Brain microvascular endothelial cell (primary cell): ENCODE results near the gene ACCSL.

Experiments used
- DNase-seq: peaks from one replicate; pipeline ENCODE4 v3.0.0-alpha.2; 2020
- H3K27ac ChIP-seq: fragments of 250-450 bp; sonication (Bioruptor Pico); 2 replicates; pipeline ENCODE4 v1.5.1; 2020; ENCODE audit warnings: mild to moderate bottlenecking, moderate library complexity
- H3K27me3 ChIP-seq: fragments of 250-450 bp; sonication (Bioruptor Pico); replicated peaks from 2 replicates; pipeline ENCODE4 v1.5.1; 2020; ENCODE audit warnings: mild to moderate bottlenecking
- H3K36me3 ChIP-seq: fragments of 250-450 bp; sonication (Bioruptor Pico); replicated peaks from 2 replicates; pipeline ENCODE4 v1.5.1; 2020; ENCODE audit warnings: mild to moderate bottlenecking
- H3K4me3 ChIP-seq: 2 replicates; pipeline ENCODE4 v1.5.1; 2011; ENCODE audit warnings: low read depth, mild to moderate bottlenecking, control low read depth, low read length, moderate library complexity
- in situ Hi-C: cut with HindIII; loops from 2 replicates; pipeline ENCODE4 v1.10.0; 2017; ENCODE audit warnings: low sequenced_read_pairs, low pct_ligation_motif_present
- TF ChIP-seq, protein P1 (sequence below): IDR thresholded peaks from 2 replicates; pipeline ENCODE4 v1.5.1; 2011; ENCODE audit warnings: low read depth, mild to moderate bottlenecking, moderate library complexity, low read length, control low read depth, inconsistent platforms; ENCODE audit errors: missing control alignments

ACCSL gene

DNA sequence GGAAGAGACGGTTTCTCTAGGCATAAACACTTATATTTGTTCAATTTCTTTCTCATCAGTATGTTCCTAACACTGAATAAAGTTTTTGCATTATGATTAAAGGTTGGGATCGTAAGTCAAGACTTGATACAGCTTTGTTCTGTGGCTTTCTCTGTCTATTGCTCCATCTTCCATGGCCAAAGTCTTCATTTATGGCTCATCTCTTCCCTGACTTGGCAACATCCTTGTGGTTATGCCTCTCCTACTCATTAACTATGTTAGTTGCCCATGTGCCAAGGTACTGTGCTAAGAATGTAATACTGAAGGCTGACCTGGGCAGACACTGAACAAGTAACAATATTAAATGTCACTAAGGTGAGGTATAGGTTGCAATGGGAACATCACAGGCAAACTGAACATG, 1.6 kb upstream of the ACCSL start:
- Histone ChIP-seq H3K27me3 (no peaks in the 10 kb centered on the region), H3K4me3 (no peak overlapping the region), H3K27ac (no peak overlapping the region), H3K36me3 (no peaks in the 10 kb centered on the region)
- in situ Hi-C loops: loop anchor here (25.0 kb wide), 1 partner anchor 134 kb away; no protein-coding TSS in a partner anchor
- TF ChIP-seq, protein P1, sequence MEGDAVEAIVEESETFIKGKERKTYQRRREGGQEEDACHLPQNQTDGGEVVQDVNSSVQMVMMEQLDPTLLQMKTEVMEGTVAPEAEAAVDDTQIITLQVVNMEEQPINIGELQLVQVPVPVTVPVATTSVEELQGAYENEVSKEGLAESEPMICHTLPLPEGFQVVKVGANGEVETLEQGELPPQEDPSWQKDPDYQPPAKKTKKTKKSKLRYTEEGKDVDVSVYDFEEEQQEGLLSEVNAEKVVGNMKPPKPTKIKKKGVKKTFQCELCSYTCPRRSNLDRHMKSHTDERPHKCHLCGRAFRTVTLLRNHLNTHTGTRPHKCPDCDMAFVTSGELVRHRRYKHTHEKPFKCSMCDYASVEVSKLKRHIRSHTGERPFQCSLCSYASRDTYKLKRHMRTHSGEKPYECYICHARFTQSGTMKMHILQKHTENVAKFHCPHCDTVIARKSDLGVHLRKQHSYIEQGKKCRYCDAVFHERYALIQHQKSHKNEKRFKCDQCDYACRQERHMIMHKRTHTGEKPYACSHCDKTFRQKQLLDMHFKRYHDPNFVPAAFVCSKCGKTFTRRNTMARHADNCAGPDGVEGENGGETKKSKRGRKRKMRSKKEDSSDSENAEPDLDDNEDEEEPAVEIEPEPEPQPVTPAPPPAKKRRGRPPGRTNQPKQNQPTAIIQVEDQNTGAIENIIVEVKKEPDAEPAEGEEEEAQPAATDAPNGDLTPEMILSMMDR: no peak
- no peak for DNase-seq

DNA sequence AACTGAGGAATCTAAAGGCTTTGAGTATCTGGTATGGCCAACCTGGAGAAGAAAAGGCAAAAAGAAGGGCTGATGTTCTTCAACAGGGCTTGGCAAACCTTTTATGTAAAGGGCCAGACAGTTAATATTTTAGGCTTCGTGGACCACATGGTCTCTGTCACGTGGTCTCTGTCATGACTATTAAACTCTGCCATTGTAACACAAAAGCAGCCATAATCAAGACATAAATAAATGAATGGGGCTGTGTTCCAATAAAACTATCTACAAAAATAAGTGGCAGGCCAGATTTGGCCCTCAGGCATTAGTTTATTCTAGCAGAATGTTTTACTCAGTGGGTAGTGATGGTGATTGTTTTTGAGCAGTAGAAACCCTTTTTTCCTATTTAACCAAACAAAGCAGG, 483 bp upstream of the ACCSL start:
- Histone ChIP-seq H3K4me3 (no peak overlapping the region), H3K27ac (no peak overlapping the region), H3K27me3 (no peaks in the 10 kb centered on the region), H3K36me3 (no peaks in the 10 kb centered on the region)
- TF ChIP-seq, protein P1: no peak
- in situ Hi-C loops: loop anchor here (25.0 kb wide), 1 partner anchor 135 kb away; no protein-coding TSS in a partner anchor
- DNase-seq: no peak

DNA sequence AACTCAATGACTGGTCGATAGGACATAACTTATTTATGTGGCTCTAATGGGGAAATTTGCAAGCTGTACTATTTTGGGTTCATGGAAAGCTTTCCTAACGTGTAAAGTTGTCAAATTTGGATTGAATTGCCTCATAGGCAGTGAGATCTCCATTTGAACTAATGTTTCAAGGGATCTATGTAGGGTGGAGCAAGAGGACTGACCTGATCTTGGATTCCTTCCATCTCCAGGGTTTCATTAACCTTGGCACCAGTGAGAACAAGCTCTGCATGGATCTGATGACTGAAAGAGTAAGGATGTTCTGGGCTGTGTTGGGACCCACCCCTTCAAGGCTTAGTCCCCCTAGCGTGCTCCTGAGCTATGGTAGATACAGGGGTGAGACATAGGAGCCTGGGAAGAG, 2.1 kb downstream of the ACCSL start:
- no peak for DNase-seq
- no peak overlapping the region for H3K27ac ChIP-seq
- TF ChIP-seq, protein P1: no peak
- H3K27me3 ChIP-seq: no peaks in the 10 kb centered on the region
- no peak overlapping the region for H3K4me3 ChIP-seq
- H3K36me3 ChIP-seq: no peaks in the 10 kb centered on the region
- in situ Hi-C loops: loop anchor here (25.0 kb wide), 1 partner anchor 138 kb away; no protein-coding TSS in a partner anchor

DNA sequence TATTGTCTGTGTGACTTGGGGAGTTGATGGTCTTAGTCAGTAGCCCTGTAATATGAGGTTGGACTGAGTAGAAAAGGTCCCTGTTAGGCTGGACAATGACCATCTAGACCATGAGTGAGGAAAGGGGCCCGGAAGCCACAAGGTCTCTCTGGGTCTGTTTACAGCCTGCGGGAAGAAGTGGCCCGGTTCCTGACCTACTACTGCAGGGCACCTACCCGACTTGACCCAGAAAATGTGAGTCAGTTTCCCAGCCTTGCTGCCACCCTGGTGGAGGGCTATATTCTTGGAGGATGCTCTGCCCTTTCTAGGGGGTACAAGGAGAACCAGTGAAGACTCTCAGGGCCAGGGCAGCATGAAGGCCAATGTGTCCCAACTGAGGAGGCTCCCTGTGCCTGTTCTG, 3.4 kb downstream of the ACCSL start:
- Histone ChIP-seq H3K27me3 (no peaks in the 10 kb centered on the region), H3K27ac (no peak overlapping the region), H3K36me3 (no peaks in the 10 kb centered on the region), H3K4me3 (no peak overlapping the region)
- in situ Hi-C loops: no loop called here
- TF ChIP-seq, protein P1: no peak
- DNase-seq: no peak

DNA sequence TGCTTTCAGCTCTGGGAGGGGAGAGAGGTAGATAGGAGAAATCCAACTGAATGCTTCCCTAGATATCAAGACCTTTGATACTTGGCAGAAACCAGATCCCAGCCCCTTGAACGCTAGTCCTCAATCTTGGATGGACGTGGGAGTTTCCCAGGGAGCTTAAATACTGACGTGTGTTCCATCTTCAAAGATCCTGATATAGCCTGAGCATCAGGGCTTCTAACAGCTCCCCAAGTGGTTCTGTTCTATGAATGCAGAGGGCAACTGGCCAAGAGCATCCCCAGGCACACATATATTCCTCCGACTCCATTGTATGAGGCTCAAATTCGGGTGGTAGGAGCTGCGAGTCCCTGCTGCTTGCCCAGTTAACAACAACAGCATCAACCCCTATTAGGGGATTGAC, 9.6 kb downstream of the ACCSL start:
- no peaks in the 10 kb centered on the region for H3K27me3 ChIP-seq
- in situ Hi-C loops: no loop called here

DNA sequence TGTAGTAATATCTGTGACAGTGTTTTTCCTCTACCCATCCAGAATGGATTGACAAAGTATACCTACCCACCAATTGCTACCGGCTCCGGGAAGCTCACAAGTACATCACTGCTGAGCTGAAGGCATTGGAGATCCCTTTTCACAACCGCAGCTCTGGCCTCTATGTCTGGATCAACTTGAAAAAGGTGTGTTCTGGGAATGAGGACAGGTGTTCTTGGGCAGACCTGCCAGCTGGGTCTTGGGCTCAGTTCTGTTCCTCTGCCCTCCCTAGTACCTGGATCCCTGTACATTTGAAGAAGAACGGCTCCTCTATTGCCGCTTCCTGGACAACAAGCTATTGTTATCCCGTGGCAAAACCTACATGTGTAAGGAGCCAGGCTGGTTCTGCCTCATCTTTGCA, 10.5 kb downstream of the ACCSL start:
- H3K27me3 ChIP-seq: no peaks in the 10 kb centered on the region
- in situ Hi-C loops: no loop called here
- no peaks in the 10 kb centered on the region for H3K36me3 ChIP-seq
- TF ChIP-seq, protein P1: no peak
- DNase-seq: no peak
- H3K27ac ChIP-seq: no peak overlapping the region
- no peak overlapping the region for H3K4me3 ChIP-seq

More for the DNA sequence above, 9.6 kb downstream of the ACCSL start:
- TF ChIP-seq, protein P1: peak; percentile 13
- Histone ChIP-seq H3K27ac (no peak overlapping the region), H3K4me3 (no peak overlapping the region), H3K36me3 (no peaks in the 10 kb centered on the region)
- no peak for DNase-seq
